Smooth muscle cell (in vitro differentiated cells): ENCODE results near the gene TOGARAM2. TPM values are rescaled to one million over a fixed set of nuclear protein-coding genes. Genes with fewer than 3 reads are reported as not detected.

Experiments used
- DNase-seq: peaks from one replicate; lab custom pipeline; 2025; ENCODE audit not compliant: unreplicated experiment; lab: John Stamatoyannopoulos, UW
- H2AFZ ChIP-seq: fragments of 200-600 bp; sonication (generic); 2 replicates; pipeline ENCODE4 v1.6.0; 2016; ENCODE audit warnings: antibody characterized with exemption, low read depth, mild to moderate bottlenecking
- H3F3A ChIP-seq: fragments of 200-600 bp; sonication (generic); 2 replicates; pipeline ENCODE4 v1.6.0; 2017; ENCODE audit warnings: antibody characterized with exemption, low read depth
- H3K27ac ChIP-seq: fragments of 200-600 bp; sonication (generic); 2 replicates; pipeline ENCODE4 v1.5.1; 2016; ENCODE audit warnings: low read depth, mild to moderate bottlenecking
- H3K27me3 ChIP-seq: fragments of 200-600 bp; sonication (generic); 2 replicates; pipeline ENCODE4 v1.6.1; 2016; ENCODE audit warnings: low read depth, mild to moderate bottlenecking
- H3K36me3 ChIP-seq: fragments of 200-600 bp; sonication (generic); 2 replicates; pipeline ENCODE4 v1.5.1; 2016; ENCODE audit warnings: low read depth
- H3K4me1 ChIP-seq: fragments of 200-600 bp; sonication (generic); 2 replicates; pipeline ENCODE4 v1.5.1; 2016; ENCODE audit warnings: low read depth
- H3K4me2 ChIP-seq: fragments of 200-600 bp; sonication (generic); 2 replicates; pipeline ENCODE4 v1.6.0; 2016; ENCODE audit warnings: mild to moderate bottlenecking
- H3K4me3 ChIP-seq: fragments of 200-600 bp; sonication (generic); 2 replicates; pipeline ENCODE4 v1.5.1; 2016; ENCODE audit warnings: mild to moderate bottlenecking
- H3K79me2 ChIP-seq: fragments of 200-600 bp; sonication (generic); 2 replicates; pipeline ENCODE4 v1.6.0; 2016; ENCODE audit warnings: low read depth, mild to moderate bottlenecking
- H3K9ac ChIP-seq: fragments of 200-600 bp; sonication (generic); 2 replicates; pipeline ENCODE4 v1.6.0; 2016; ENCODE audit warnings: low read depth
- H3K9me3 ChIP-seq: fragments of 200-600 bp; sonication (generic); replicated peaks from 2 replicates; pipeline ENCODE4 v1.5.1; 2016; ENCODE audit warnings: low read depth
- H4K20me1 ChIP-seq: fragments of 200-600 bp; sonication (generic); 2 replicates; pipeline ENCODE4 v1.6.0; 2016; ENCODE audit warnings: low read depth
- CTCF ChIP-seq: fragments of 200-600 bp; sonication (generic); IDR thresholded peaks from 2 replicates; pipeline ENCODE4 v1.5.1; 2017; ENCODE audit warnings: borderline replicate concordance, mild to moderate bottlenecking, antibody characterized with exemption; ENCODE audit not compliant: insufficient read depth, poor library complexity, severe bottlenecking
- WGBS: methylation state at CpG from one replicate; pipeline ENCODE4 v1.1.7; 2016; ENCODE audit warnings: low lambda C conversion rate; 5-methylcytosine and 5-hydroxymethylcytosine counted together
- polyA plus RNA-seq: library from polyadenylated mRNA; unstranded; fragments of >200 nt; fragmentation: Nextera tagmentation; extraction: Ambion mirVana; gene quantifications from 2 replicates; pipeline ENCODE4 v1.2.1, GENCODE V29; 2016
- total RNA-seq: library from RNA; depleted of rRNA; stranded (reverse); fragments of >200 nt; gene quantifications from 2 replicates; pipeline ENCODE4 v1.2.3, GENCODE V29; 2014

The TOGARAM2 gene
- total and polyA plus RNA-seq, 2 experiments from 2014 or later, result 0.72 to 1.1 TPM

GRCh38 chr2:29014811-29015421 is 33.8 kb downstream of the TOGARAM2 start:
- no peak overlapping the region for H3K4me3 ChIP-seq
- WGBS, result 49% methylated on average over 13 of the region's 13 CpGs
- no peak overlapping the region for H3K27ac ChIP-seq
- no peaks in the 10 kb centered on the region for H4K20me1 ChIP-seq
- no peaks in the 10 kb centered on the region for H3K79me2 ChIP-seq
- no peaks in the 10 kb centered on the region for H3K27me3 ChIP-seq
- peaks cover 25% of the 10 kb centered on the region for H3K4me1 ChIP-seq
- H3K4me2 ChIP-seq, result peak overlapping the region; percentile 2
- H3K36me3 ChIP-seq, result no peaks in the 10 kb centered on the region
- TF ChIP-seq CTCF, result peak; percentile 8
- H2AFZ ChIP-seq, result no peak overlapping the region
- H3K9ac ChIP-seq, result no peak overlapping the region
- no peak for DNase-seq
- no peaks in the 10 kb centered on the region for H3K9me3 ChIP-seq
- no peaks in the 10 kb centered on the region for H3F3A ChIP-seq

- no peaks in the 10 kb centered on the region for H3K79me2 ChIP-seq
- no peaks in the 10 kb centered on the region for H4K20me1 ChIP-seq
- no peaks in the 10 kb centered on the region for H3K9me3 ChIP-seq
- no peaks in the 10 kb centered on the region for H3K36me3 ChIP-seq
- H3K9ac ChIP-seq, result no peak overlapping the region
- 91% methylated on average over 17 of the region's 17 CpGs for WGBS
- no peak for DNase-seq
- no peak overlapping the region for H3K4me2 ChIP-seq
- peaks cover 17% of the 10 kb centered on the region for H3K4me1 ChIP-seq
- no peak for TF ChIP-seq CTCF
- H2AFZ ChIP-seq, result no peak overlapping the region
- no peak overlapping the region for H3K4me3 ChIP-seq
- no peaks in the 10 kb centered on the region for H3F3A ChIP-seq
- no peak overlapping the region for H3K27ac ChIP-seq
- no peaks in the 10 kb centered on the region for H3K27me3 ChIP-seq
Observed at GRCh38 chr2:29015701-29016470, 34.8 kb downstream of the TOGARAM2 start.

GRCh38 chr2:29016504-29016903 is 35.4 kb downstream of the TOGARAM2 start:
- no peaks in the 10 kb centered on the region for H3K27me3 ChIP-seq
- 45% methylated on average over 5 of the region's 5 CpGs for WGBS
- H3K9ac ChIP-seq, result no peak overlapping the region
- no peaks in the 10 kb centered on the region for H3K79me2 ChIP-seq
- no peak for DNase-seq
- TF ChIP-seq CTCF, result no peak
- no peaks in the 10 kb centered on the region for H3K9me3 ChIP-seq
- no peaks in the 10 kb centered on the region for H3F3A ChIP-seq
- no peaks in the 10 kb centered on the region for H4K20me1 ChIP-seq
- no peak overlapping the region for H2AFZ ChIP-seq
- peaks cover 12% of the 10 kb centered on the region for H3K4me1 ChIP-seq
- H3K27ac ChIP-seq, result no peak overlapping the region
- no peaks in the 10 kb centered on the region for H3K36me3 ChIP-seq
- H3K4me3 ChIP-seq, result no peak overlapping the region
- no peak overlapping the region for H3K4me2 ChIP-seq
